Gastrocnemius medialis (tissue), 4 donors: Measurements from ENCODE around the gene MORN5. TPM values are rescaled to one million over a fixed set of nuclear protein-coding genes. Genes with fewer than 3 reads are reported as not detected.

Source experiments
- ATAC-seq, 2 donors: fragments of 150-250 bp; one replicate each; pipeline ENCODE4 v1.9.1; 2016
- DNase-seq, 2 donors: peaks; one replicate each; pipeline ENCODE4 v3.0.0-alpha.2; 2019
- H3K27ac ChIP-seq, 4 donors: fragments of 200-600 bp; sonication (generic); 1 replicate in 1 of 4; 2 replicates in 3 of 4; pipeline ENCODE4 v1.5.1; 2016 to 2018; ENCODE audit warnings: mild to moderate bottlenecking in 2 of 4, moderate library complexity in 1 of 4
- H3K27me3 ChIP-seq, 3 donors: fragments of 200-600 bp; sonication (generic) in 2 of 3; 1 replicate in 1 of 3; 2 replicates in 2 of 3; pipeline versions ENCODE4 v1.5.1 to v1.6.0; 2016 to 2019; ENCODE audit warnings: mild to moderate bottlenecking in 1 of 3, moderate library complexity in 1 of 3
- H3K36me3 ChIP-seq, 2 donors: fragments of 200-600 bp; sonication (generic) in 1 of 2; one replicate each; pipeline ENCODE4 v1.5.1; 2017 to 2018
- H3K4me1 ChIP-seq, 2 donors: fragments of 200-600 bp; sonication (generic) in 1 of 2; one replicate each; pipeline ENCODE4 v1.5.1; 2016 to 2017; ENCODE audit warnings: mild to moderate bottlenecking in 2 of 2
- H3K4me3 ChIP-seq, 4 donors: fragments of 200-600 bp; sonication (generic) in 3 of 4; 1 replicate in 1 of 4; 2 replicates in 3 of 4; pipeline ENCODE4 v1.5.1; 2016 to 2019; ENCODE audit warnings: mild to moderate bottlenecking in 2 of 4
- H3K9me3 ChIP-seq, 3 donors: fragments of 200-600 bp; sonication (generic) in 2 of 3; 1 replicate in 1 of 3; 2 replicates in 2 of 3; pipeline ENCODE4 v1.5.1; 2016 to 2019
- POLR2A ChIP-seq, 2 donors: fragments of 450-650 bp; IDR thresholded peaks; one replicate each; pipeline ENCODE4 v1.6.1; 2017; ENCODE audit warnings: antibody characterized with exemption in 2 of 2, mild to moderate bottlenecking in 2 of 2, moderate library complexity in 2 of 2
- in situ Hi-C, 4 donors: fragments of 200-750 bp; cut with MboI; loops; one replicate each; pipeline versions ENCODE4 v1.15.0 to v1.8.0; 2017; ENCODE audit warnings: low sequenced_read_pairs in 4 of 4
- intact Hi-C: fragments of 100-400 bp; cut with DNase I; formaldehyde crosslinking; loops from one replicate; pipeline ENCODE4 v1.15.1; 2023; ENCODE audit warnings: low total_unique reads
- total RNA-seq, 4 donors: library from RNA; depleted of rRNA; stranded (reverse); fragments of >200 nt; gene quantifications; one replicate each; pipeline versions ENCODE4 v1.1.0 to v1.2.3, GENCODE V29; 2016
- TF ChIP-seq, protein P1 (sequence below), 5 experiments: fragments of 450-650 bp in 3 of 5; fragments of 200-600 bp in 2 of 5; sonication (generic) in 2 of 5; IDR thresholded peaks in 4 of 5; conservative IDR thresholded peaks in 1 of 5; 1 replicate in 4 of 5; 2 replicates in 1 of 5; pipeline ENCODE4 v1.5.1; 2016 to 2019; ENCODE audit warnings: antibody characterized with exemption in 5 of 5, mild to moderate bottlenecking in 3 of 5, moderate library complexity in 3 of 5

MORN5 gene
- total RNA-seq, 4 donors from 2014 or later, result not detected

DNA sequence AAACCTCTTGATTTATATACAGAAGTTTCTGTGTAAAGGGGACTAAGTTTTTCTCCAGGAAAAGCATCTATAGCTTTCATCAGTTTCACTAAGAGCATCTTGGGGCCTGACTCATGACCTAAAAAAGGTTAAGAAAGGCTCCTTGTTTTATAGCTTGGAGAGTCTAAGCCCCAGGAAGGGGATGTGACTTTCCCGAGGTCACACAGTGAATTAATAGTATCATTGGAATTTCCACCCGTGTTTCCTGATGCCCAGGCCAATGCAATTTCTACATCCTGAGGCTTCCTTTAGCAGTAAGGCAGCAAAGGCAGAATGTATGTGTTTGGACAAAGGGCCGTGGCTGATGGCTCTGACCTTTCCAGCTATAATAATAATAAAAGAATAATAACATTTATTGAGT lies 8.6 kb downstream of the MORN5 start:
- H3K9me3 ChIP-seq, result no peaks in the 10 kb centered on the region
- H3K27me3 ChIP-seq, result peaks cover 0 to 6% (median 0%) of the 10 kb centered on the region in 3 donors
- no peak overlapping the region for H3K4me3 ChIP-seq
- TF ChIP-seq, protein P1, sequence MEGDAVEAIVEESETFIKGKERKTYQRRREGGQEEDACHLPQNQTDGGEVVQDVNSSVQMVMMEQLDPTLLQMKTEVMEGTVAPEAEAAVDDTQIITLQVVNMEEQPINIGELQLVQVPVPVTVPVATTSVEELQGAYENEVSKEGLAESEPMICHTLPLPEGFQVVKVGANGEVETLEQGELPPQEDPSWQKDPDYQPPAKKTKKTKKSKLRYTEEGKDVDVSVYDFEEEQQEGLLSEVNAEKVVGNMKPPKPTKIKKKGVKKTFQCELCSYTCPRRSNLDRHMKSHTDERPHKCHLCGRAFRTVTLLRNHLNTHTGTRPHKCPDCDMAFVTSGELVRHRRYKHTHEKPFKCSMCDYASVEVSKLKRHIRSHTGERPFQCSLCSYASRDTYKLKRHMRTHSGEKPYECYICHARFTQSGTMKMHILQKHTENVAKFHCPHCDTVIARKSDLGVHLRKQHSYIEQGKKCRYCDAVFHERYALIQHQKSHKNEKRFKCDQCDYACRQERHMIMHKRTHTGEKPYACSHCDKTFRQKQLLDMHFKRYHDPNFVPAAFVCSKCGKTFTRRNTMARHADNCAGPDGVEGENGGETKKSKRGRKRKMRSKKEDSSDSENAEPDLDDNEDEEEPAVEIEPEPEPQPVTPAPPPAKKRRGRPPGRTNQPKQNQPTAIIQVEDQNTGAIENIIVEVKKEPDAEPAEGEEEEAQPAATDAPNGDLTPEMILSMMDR (IDR thresholded peaks at IDR 0.05 in 4 of 5, conservative IDR thresholded peaks at IDR 0.05 in 1 of 5), result no peak
- H3K4me1 ChIP-seq, result no peaks in the 10 kb centered on the region
- in situ Hi-C loops (no loop called here), intact Hi-C loops (no loop called here)
- no peaks in the 10 kb centered on the region for H3K36me3 ChIP-seq
- DNase-seq (no peak), ATAC-seq (no peak)
- peak overlapping the region in 1 of 4 donors; percentile 9 for H3K27ac ChIP-seq

DNA sequence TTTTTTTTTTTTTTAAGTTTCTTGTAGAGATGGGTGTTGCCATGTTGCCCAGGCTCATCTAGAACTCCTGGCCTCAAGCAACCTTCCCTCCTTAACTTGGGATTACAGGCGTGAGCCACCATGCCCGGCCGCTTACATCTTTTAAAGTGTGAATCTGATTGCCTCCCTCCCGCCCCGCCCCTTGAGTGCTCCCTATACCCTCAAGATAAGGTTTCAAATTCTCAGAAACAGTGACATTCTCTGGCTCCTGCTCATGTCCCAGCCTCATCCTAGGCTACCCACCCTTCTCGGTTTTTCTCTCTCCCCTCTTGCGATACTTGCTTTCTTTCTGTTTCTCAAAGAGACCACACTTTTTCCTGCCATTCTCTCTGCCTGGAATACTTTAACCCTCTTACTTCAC lies 12.4 kb downstream of the MORN5 start:
- in situ Hi-C loops (no loop called here), intact Hi-C loops (no loop called here)
- no peak overlapping the region for H3K4me3 ChIP-seq
- ATAC-seq, result no peak
- no peak for TF ChIP-seq POLR2A (IDR thresholded peaks at IDR 0.05)
- TF ChIP-seq, protein P1 (IDR thresholded peaks at IDR 0.05 in 4 of 5, conservative IDR thresholded peaks at IDR 0.05 in 1 of 5), result no peak
- no peaks in the 10 kb centered on the region for H3K9me3 ChIP-seq
- H3K27ac ChIP-seq, result no peak overlapping the region
- H3K4me1 ChIP-seq, result no peaks in the 10 kb centered on the region
- DNase-seq, result no peak
- H3K27me3 ChIP-seq, result peaks cover 0 to 21% (median 0%) of the 10 kb centered on the region in 3 donors
- no peaks in the 10 kb centered on the region for H3K36me3 ChIP-seq

DNA sequence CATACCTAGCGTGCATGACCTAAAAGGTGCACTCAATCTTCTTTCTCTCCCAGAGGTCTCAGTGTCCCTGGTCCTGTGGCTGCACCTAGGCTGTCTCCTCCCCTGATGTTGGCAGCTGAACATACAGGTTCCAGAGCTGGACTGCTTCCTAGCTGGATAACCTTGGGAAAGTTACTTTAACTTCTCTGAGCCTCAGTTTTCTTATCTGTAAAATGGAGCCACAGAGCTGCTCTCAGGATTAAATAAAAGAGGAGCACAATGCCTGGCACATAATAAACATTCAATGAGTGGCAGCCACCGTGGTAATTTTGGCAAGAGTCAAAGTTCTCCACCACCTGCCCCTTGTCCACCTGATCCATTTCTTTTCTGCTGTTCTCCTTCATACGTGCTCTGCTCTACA lies 14.0 kb downstream of the MORN5 start:
- in situ Hi-C loops, result no loop called here

DNA sequence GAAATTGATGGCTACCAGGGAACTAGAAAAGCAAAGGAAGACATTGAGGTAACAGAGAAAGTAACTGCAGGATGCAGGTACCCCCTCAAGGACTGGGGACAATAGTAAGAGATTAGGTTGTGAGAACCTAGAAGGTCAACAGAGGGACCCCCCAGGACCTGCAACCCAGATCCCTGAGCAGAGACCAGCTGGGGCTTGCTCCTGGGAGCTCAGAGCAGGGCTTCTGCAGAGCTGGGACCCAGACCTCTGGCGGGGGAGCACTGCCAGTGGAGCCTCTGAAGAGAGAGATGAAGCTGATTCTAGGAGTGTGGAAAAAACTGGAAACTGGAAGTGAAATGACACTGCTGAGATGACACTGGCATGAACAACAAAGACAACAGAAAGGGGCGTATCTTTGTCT lies 17.2 kb downstream of the MORN5 start:
- in situ Hi-C loops, result no loop called here
- peaks cover 0 to 17% (median 3%) of the 10 kb centered on the region in 3 donors for H3K27me3 ChIP-seq
- H3K4me1 ChIP-seq, result no peaks in the 10 kb centered on the region
- DNase-seq (no peak), ATAC-seq (no peak)
- no peak overlapping the region for H3K27ac ChIP-seq
- intact Hi-C loops, result no loop called here
- no peak overlapping the region for H3K4me3 ChIP-seq
- TF ChIP-seq, protein P1 (IDR thresholded peaks at IDR 0.05 in 4 of 5, conservative IDR thresholded peaks at IDR 0.05 in 1 of 5), result no peak
- no peak for TF ChIP-seq POLR2A (IDR thresholded peaks at IDR 0.05)
- no peaks in the 10 kb centered on the region for H3K9me3 ChIP-seq
- H3K36me3 ChIP-seq, result no peaks in the 10 kb centered on the region

More for the DNA sequence above, 14.0 kb downstream of the MORN5 start:
- H3K9me3 ChIP-seq, result no peaks in the 10 kb centered on the region
- no peak overlapping the region for H3K27ac ChIP-seq
- TF ChIP-seq, protein P1 (IDR thresholded peaks at IDR 0.05 in 4 of 5, conservative IDR thresholded peaks at IDR 0.05 in 1 of 5), result no peak
- H3K27me3 ChIP-seq, result peaks cover 0 to 24% (median 0%) of the 10 kb centered on the region in 3 donors
- H3K36me3 ChIP-seq, result no peaks in the 10 kb centered on the region
- no peak overlapping the region for H3K4me3 ChIP-seq
- H3K4me1 ChIP-seq, result no peaks in the 10 kb centered on the region
- no peak for ATAC-seq
- intact Hi-C loops, result no loop called here
- no peak for DNase-seq

DNA sequence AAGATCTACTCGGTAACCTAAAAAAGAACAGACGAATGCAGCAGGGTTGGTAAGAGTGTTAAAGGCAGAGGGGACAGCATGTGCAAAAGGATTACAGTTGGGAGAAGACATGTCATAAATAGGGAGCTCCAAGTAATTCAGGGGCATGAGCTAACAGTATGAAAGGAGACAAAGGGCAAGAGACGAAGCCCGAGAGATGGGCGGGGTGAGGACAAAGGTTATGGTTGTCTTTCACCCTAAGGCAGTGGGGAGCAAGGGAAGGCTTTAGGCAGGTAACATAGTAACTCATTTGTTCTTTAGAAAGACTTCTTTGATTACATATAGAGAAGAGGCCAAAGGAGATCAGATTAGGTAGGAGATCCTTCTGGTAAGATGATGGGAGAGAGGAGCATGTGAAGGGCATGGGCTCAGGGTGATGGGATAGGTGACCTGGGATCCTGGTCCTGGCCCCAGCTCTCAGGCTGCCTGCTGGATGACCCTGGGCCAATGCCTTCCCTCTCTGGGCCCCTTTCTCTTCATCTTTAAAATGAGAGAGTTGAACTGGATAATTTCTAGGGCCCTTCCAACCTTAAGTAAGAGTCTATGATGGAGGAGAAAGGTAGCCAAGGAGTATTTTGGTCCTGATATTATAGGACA lies 19.5 kb downstream of the MORN5 start:
- H3K9me3 ChIP-seq, result no peaks in the 10 kb centered on the region
- no peaks in the 10 kb centered on the region for H3K36me3 ChIP-seq
- intact Hi-C loops (no loop called here), in situ Hi-C loops (no loop called here)
- no peaks in the 10 kb centered on the region for H3K4me1 ChIP-seq
- H3K27ac ChIP-seq, result no peak overlapping the region
- TF ChIP-seq, protein P1 (IDR thresholded peaks at IDR 0.05 in 4 of 5, conservative IDR thresholded peaks at IDR 0.05 in 1 of 5), result no peak
- no peak for TF ChIP-seq POLR2A (IDR thresholded peaks at IDR 0.05)
- H3K27me3 ChIP-seq, result peaks cover 0 to 26% (median 15%) of the 10 kb centered on the region in 3 donors
- DNase-seq (no peak), ATAC-seq (no peak)
- H3K4me3 ChIP-seq, result no peak overlapping the region
